Fibroblast of lung (primary cell): ENCODE data around the gene ARHGEF33. TPM values are rescaled to one million over a fixed set of nuclear protein-coding genes. Genes with fewer than 3 reads are reported as not detected.

Experiments
- DNase-seq, 2 donors: peaks; one replicate each; pipeline versions ENCODE4 v3.0.0 to v3.0.0-alpha.2; 2010; ENCODE audit warnings: low read depth in 2 of 2
- H2AFZ ChIP-seq: 2 replicates; pipeline ENCODE4 v1.5.1; 2012; ENCODE audit warnings: low read length, control low read depth, inconsistent platforms
- H3K27ac ChIP-seq: 2 replicates; pipeline ENCODE4 v1.5.1; 2011; ENCODE audit warnings: low read length, control low read depth; ENCODE audit not compliant: insufficient read depth
- H3K27me3 ChIP-seq: 2 replicates; pipeline ENCODE4 v1.5.1; 2011; ENCODE audit warnings: mild to moderate bottlenecking, low read length; ENCODE audit not compliant: control insufficient read depth, insufficient read depth
- H3K36me3 ChIP-seq: 2 replicates; pipeline ENCODE4 v1.5.1; 2011; ENCODE audit warnings: low read length; ENCODE audit not compliant: control insufficient read depth, insufficient read depth
- H3K4me1 ChIP-seq: 2 replicates; pipeline ENCODE4 v1.5.1; 2011; ENCODE audit warnings: low read length; ENCODE audit not compliant: control insufficient read depth, insufficient read depth; ENCODE audit errors: extremely low read depth
- H3K4me2 ChIP-seq: 2 replicates; pipeline ENCODE4 v1.5.1; 2011; ENCODE audit warnings: low read length, control low read depth; ENCODE audit not compliant: insufficient read depth; ENCODE audit errors: extremely low read depth
- H3K4me3 ChIP-seq, 4 experiments: fragments of 200-600 bp in 1 of 4; sonication (generic) in 1 of 4; replicated peaks in 1 of 4; 2 replicates each; pipeline ENCODE4 v1.5.1; 2011 to 2016; ENCODE audit warnings: low read length in 4 of 4, low read depth in 3 of 4, mild to moderate bottlenecking in 3 of 4, control low read depth in 2 of 4, inconsistent platforms in 1 of 4, mixed read lengths in 1 of 4; ENCODE audit not compliant: insufficient read depth in 1 of 4; ENCODE audit errors: control extremely low read depth in 1 of 4
- H3K79me2 ChIP-seq: 2 replicates; pipeline ENCODE4 v1.5.1; 2012; ENCODE audit warnings: mild to moderate bottlenecking, low read length, inconsistent platforms; ENCODE audit not compliant: control insufficient read depth, insufficient read depth
- H3K9ac ChIP-seq: 2 replicates; pipeline ENCODE4 v1.5.1; 2011; ENCODE audit warnings: mild to moderate bottlenecking, low read length, control low read depth; ENCODE audit not compliant: insufficient read depth
- H3K9me3 ChIP-seq: 2 replicates; pipeline ENCODE4 v1.5.1; 2012; ENCODE audit warnings: low read depth, low read length; ENCODE audit not compliant: control insufficient read depth, insufficient read depth
- H4K20me1 ChIP-seq: 2 replicates; pipeline ENCODE4 v1.5.1; 2011; ENCODE audit warnings: low read length; ENCODE audit not compliant: control insufficient read depth, insufficient read depth; ENCODE audit errors: extremely low read depth
- EZH2 ChIP-seq: IDR thresholded peaks from 2 replicates; pipeline ENCODE4 v1.5.1; 2012; ENCODE audit warnings: low read length, control low read depth, mild to moderate bottlenecking; ENCODE audit errors: missing control alignments
- polyA plus RNA-seq, 2 donors: library from polyadenylated mRNA; depleted of rRNA in 1 of 2; stranded (reverse) in 1 of 2; unstranded in 1 of 2; fragments of >200 nt; gene quantifications; 2 replicates each; pipeline ENCODE4 v1.2.1, GENCODE V29; 2011 to 2012; ENCODE audit warnings: missing spikeins in 1 of 2
- total RNA-seq: library from RNA; depleted of rRNA; stranded (reverse); fragments of >200 nt; gene quantifications from 2 replicates; pipeline ENCODE4 v1.2.1, GENCODE V29; 2014
- TF ChIP-seq, protein P1 (sequence below), 2 donors: IDR thresholded peaks in 1 of 2; conservative IDR thresholded peaks in 1 of 2; 1 replicate in 1 of 2; 2 replicates in 1 of 2; pipeline ENCODE4 v1.5.1; 2011 to 2012; ENCODE audit warnings: low read length in 2 of 2, control low read depth in 1 of 2, inconsistent platforms in 1 of 2, low read depth in 1 of 2, mild to moderate bottlenecking in 1 of 2

Gene ARHGEF33
- total and polyA plus RNA-seq, 2 donors (not counting 1 experiment from before 2014, with no cell fraction given), result 0.10 to 0.50 TPM

DNA sequence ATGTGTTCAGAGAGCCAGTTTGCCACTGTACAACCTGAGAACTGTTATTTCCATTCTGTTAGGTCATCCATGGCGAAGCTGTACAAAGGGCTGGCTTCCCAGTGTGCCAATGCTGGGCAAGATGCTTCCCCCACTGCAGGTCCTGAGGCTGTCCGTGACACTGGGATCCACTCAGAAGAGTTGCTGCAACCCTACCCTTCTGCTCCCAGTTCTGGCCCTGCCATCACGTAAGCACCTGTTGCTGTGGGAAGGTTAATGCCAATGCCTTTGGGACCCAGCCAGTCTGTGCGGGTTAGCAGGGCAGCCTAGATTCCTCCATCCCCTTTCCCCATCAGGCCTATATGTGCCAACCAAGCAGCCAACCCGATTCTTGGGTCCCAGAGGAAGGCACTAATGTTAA lies 68.3 kb downstream of the ARHGEF33 start:
- no peak overlapping the region for H3K9ac ChIP-seq
- TF ChIP-seq EZH2, result no peak
- TF ChIP-seq, protein P1, sequence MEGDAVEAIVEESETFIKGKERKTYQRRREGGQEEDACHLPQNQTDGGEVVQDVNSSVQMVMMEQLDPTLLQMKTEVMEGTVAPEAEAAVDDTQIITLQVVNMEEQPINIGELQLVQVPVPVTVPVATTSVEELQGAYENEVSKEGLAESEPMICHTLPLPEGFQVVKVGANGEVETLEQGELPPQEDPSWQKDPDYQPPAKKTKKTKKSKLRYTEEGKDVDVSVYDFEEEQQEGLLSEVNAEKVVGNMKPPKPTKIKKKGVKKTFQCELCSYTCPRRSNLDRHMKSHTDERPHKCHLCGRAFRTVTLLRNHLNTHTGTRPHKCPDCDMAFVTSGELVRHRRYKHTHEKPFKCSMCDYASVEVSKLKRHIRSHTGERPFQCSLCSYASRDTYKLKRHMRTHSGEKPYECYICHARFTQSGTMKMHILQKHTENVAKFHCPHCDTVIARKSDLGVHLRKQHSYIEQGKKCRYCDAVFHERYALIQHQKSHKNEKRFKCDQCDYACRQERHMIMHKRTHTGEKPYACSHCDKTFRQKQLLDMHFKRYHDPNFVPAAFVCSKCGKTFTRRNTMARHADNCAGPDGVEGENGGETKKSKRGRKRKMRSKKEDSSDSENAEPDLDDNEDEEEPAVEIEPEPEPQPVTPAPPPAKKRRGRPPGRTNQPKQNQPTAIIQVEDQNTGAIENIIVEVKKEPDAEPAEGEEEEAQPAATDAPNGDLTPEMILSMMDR (conservative IDR thresholded peaks at IDR 0.05 in 1 of 2, IDR thresholded peaks at IDR 0.05 in 1 of 2; ENCODE audit: low read depth in 1 of 2, low read length in 2 of 2), result no peak

GRCh38 chr2:38959466-38959865 lies 69.8 kb downstream of the ARHGEF33 start:
- Histone ChIP-seq H2AFZ (peak overlapping the region; percentile 85), H3K27ac (no peak overlapping the region), H3K9me3 (no peaks in the 10 kb centered on the region), H3K4me1 (no peaks in the 10 kb centered on the region), H3K79me2 (no peaks in the 10 kb centered on the region), H4K20me1 (no peaks in the 10 kb centered on the region), H3K4me3 (no peak overlapping the region), H3K4me2 (no peak overlapping the region), H3K9ac (no peak overlapping the region), H3K36me3 (no peaks in the 10 kb centered on the region), H3K27me3 (peaks cover 4% of the 10 kb centered on the region)
- no peak for DNase-seq
- TF ChIP-seq, protein P1 (conservative IDR thresholded peaks at IDR 0.05 in 1 of 2, IDR thresholded peaks at IDR 0.05 in 1 of 2; ENCODE audit: low read depth in 1 of 2, low read length in 2 of 2), result no peak
- no peak for TF ChIP-seq EZH2

More for the DNA sequence above, 68.3 kb downstream of the ARHGEF33 start:
- Histone ChIP-seq H4K20me1 (no peaks in the 10 kb centered on the region), H3K4me2 (no peak overlapping the region), H3K27me3 (peaks cover 4% of the 10 kb centered on the region), H3K4me3 (no peak overlapping the region), H2AFZ (no peak overlapping the region), H3K9me3 (no peaks in the 10 kb centered on the region), H3K36me3 (no peaks in the 10 kb centered on the region), H3K4me1 (no peaks in the 10 kb centered on the region), H3K79me2 (no peaks in the 10 kb centered on the region), H3K27ac (no peak overlapping the region)
- no peak for DNase-seq

- Histone ChIP-seq H3K27ac (no peak overlapping the region), H3K4me1 (no peaks in the 10 kb centered on the region), H3K9me3 (no peaks in the 10 kb centered on the region), H2AFZ (peak overlapping the region; percentile 91), H3K27me3 (peaks cover 4% of the 10 kb centered on the region), H3K36me3 (no peaks in the 10 kb centered on the region), H4K20me1 (no peaks in the 10 kb centered on the region), H3K4me3 (peak overlapping the region; percentile 26 to 49 (median 40)), H3K4me2 (peak overlapping the region; percentile 71), H3K79me2 (no peaks in the 10 kb centered on the region), H3K9ac (peak overlapping the region; percentile 48)
- TF ChIP-seq, protein P1 (conservative IDR thresholded peaks at IDR 0.05 in 1 of 2, IDR thresholded peaks at IDR 0.05 in 1 of 2; ENCODE audit: low read depth in 1 of 2, low read length in 2 of 2), result peak in 1 of 2 donors; percentile 4
- TF ChIP-seq EZH2, result no peak
- DNase-seq, result peak; percentile 88 to 91
These were observed 70.4 kb downstream of the ARHGEF33 start for GRCh38 chr2:38959938-38960608.
